Astrocyte (in vitro differentiated cells and primary cell): Measurements from ENCODE around the gene PLPPR1. TPM values are rescaled to one million over a fixed set of nuclear protein-coding genes. Genes with fewer than 3 reads are reported as not detected.

ENCODE experiments used
- DNase-seq: peaks from one replicate; pipeline ENCODE4 v3.0.0-alpha.2; 2010; ENCODE audit warnings: low read depth
- FAIRE-seq: peaks from 2 replicates; lab custom pipeline; 2011; peaks lifted over from hg19 to GRCh38; lab: Jason Lieb, UNC
- H2AFZ ChIP-seq: 2 replicates; pipeline ENCODE4 v1.6.0; 2012; ENCODE audit warnings: low read depth, low read length, inconsistent platforms
- H3K27ac ChIP-seq: 2 replicates; pipeline ENCODE4 v1.5.1; 2011; ENCODE audit warnings: low read depth, low read length, inconsistent platforms
- H3K27me3 ChIP-seq: 2 replicates; pipeline ENCODE4 v1.6.0; 2011; ENCODE audit warnings: low read length, inconsistent platforms; ENCODE audit not compliant: insufficient read depth
- H3K36me3 ChIP-seq: 2 replicates; pipeline ENCODE4 v1.5.1; 2011; ENCODE audit warnings: low read length, inconsistent platforms; ENCODE audit not compliant: insufficient read depth
- H3K4me1 ChIP-seq: 2 replicates; pipeline ENCODE4 v1.5.1; 2011; ENCODE audit warnings: low read length, inconsistent platforms; ENCODE audit not compliant: insufficient read depth
- H3K4me2 ChIP-seq: 2 replicates; pipeline ENCODE4 v1.6.0; 2012; ENCODE audit warnings: low read length, inconsistent platforms
- H3K4me3 ChIP-seq: 2 replicates; pipeline ENCODE4 v1.5.1; 2011; ENCODE audit warnings: low read depth, mild to moderate bottlenecking, low read length, inconsistent platforms; ENCODE audit not compliant: insufficient read depth
- H3K79me2 ChIP-seq: 2 replicates; pipeline ENCODE4 v1.6.0; 2012; ENCODE audit warnings: mild to moderate bottlenecking, low read length, inconsistent platforms; ENCODE audit not compliant: insufficient read depth
- H3K9ac ChIP-seq: 2 replicates; pipeline ENCODE4 v1.6.0; 2012; ENCODE audit warnings: mild to moderate bottlenecking, low read length, inconsistent platforms
- H3K9me3 ChIP-seq: 2 replicates; pipeline ENCODE4 v1.5.1; 2012; ENCODE audit warnings: low read depth, mild to moderate bottlenecking, low read length, inconsistent platforms; ENCODE audit not compliant: insufficient read depth
- H4K20me1 ChIP-seq: 2 replicates; pipeline ENCODE4 v1.6.0; 2012; ENCODE audit warnings: low read length, inconsistent platforms; ENCODE audit not compliant: insufficient read depth
- H3K27ac Mint-ChIP-seq: one replicate; pipeline ENCODE4 v1.8.0; 2021; ENCODE audit warnings: mild to moderate bottlenecking, mixed read lengths; ENCODE audit not compliant: unreplicated experiment
- H3K27me3 Mint-ChIP-seq: one replicate; pipeline ENCODE4 v1.8.0; 2021; ENCODE audit warnings: low read depth, mixed read lengths; ENCODE audit not compliant: unreplicated experiment
- H3K36me3 Mint-ChIP-seq: one replicate; pipeline ENCODE4 v1.8.0; 2021; ENCODE audit warnings: low read depth, mixed read lengths; ENCODE audit not compliant: unreplicated experiment
- H3K4me1 Mint-ChIP-seq: one replicate; pipeline ENCODE4 v1.8.0; 2021; ENCODE audit warnings: low read depth, mixed read lengths; ENCODE audit not compliant: unreplicated experiment
- H3K4me3 Mint-ChIP-seq: one replicate; pipeline ENCODE4 v1.8.0; 2021; ENCODE audit warnings: mild to moderate bottlenecking, moderate library complexity, mixed read lengths; ENCODE audit not compliant: unreplicated experiment
- H3K9me3 Mint-ChIP-seq: one replicate; pipeline ENCODE4 v1.8.0; 2021; ENCODE audit warnings: mild to moderate bottlenecking, mixed read lengths; ENCODE audit not compliant: unreplicated experiment
- CTCF ChIP-seq: IDR thresholded peaks from 2 replicates; pipeline ENCODE4 v1.5.1; 2011; ENCODE audit warnings: low read depth, mild to moderate bottlenecking, inconsistent platforms, low read length, moderate library complexity; ENCODE audit not compliant: insufficient read depth
- EZH2 ChIP-seq: IDR thresholded peaks from 2 replicates; pipeline ENCODE4 v1.6.1; 2012; ENCODE audit warnings: mild to moderate bottlenecking, low read length, inconsistent platforms; ENCODE audit not compliant: insufficient read depth
- total RNA-seq: library from RNA; stranded (reverse); gene quantifications from 2 replicates; pipeline ENCODE4 v1.2.1, GENCODE V29; 2021

PLPPR1 gene
- total RNA-seq, 1 donor from 2014 or later, result not detected

- Histone ChIP-seq H3K9me3 (no peaks in the 10 kb centered on the region), H3K4me3 (no peak overlapping the region), H3K9ac (no peak overlapping the region), H3K79me2 (no peaks in the 10 kb centered on the region), H3K4me1 (no peaks in the 10 kb centered on the region), H3K4me2 (no peak overlapping the region), H4K20me1 (no peaks in the 10 kb centered on the region), H3K36me3 (no peaks in the 10 kb centered on the region), H3K27ac (no peak overlapping the region), H2AFZ (no peak overlapping the region), H3K27me3 (no peaks in the 10 kb centered on the region)
- no peaks in the 10 kb centered on the region for H3K9me3 Mint-ChIP-seq
- H3K27me3 Mint-ChIP-seq, result no peaks in the 10 kb centered on the region
- no peaks in the 10 kb centered on the region for H3K36me3 Mint-ChIP-seq
- no peaks in the 10 kb centered on the region for H3K4me1 Mint-ChIP-seq
- TF ChIP-seq EZH2 (no peak), CTCF (no peak)
- H3K27ac Mint-ChIP-seq, result no peak overlapping the region
- FAIRE-seq (no peak), DNase-seq (no peak)
- H3K4me3 Mint-ChIP-seq, result no peak overlapping the region
Observed at GRCh38 chr9:101317735-101318134, 289.2 kb downstream of the PLPPR1 start.

GRCh38 chr9:101323129-101323528 lies 294.6 kb downstream of the PLPPR1 start:
- no peaks in the 10 kb centered on the region for H3K9me3 ChIP-seq
- no peak overlapping the region for H3K9ac ChIP-seq
- H3K4me3 Mint-ChIP-seq, result no peak overlapping the region
- DNase-seq (no peak), FAIRE-seq (no peak)
- H3K27ac ChIP-seq, result no peak overlapping the region
- no peak overlapping the region for H2AFZ ChIP-seq
- H3K27ac Mint-ChIP-seq, result no peak overlapping the region
- H3K79me2 ChIP-seq, result no peaks in the 10 kb centered on the region
- no peaks in the 10 kb centered on the region for H3K4me1 ChIP-seq
- H3K9me3 Mint-ChIP-seq, result peaks cover 6% of the 10 kb centered on the region
- H3K36me3 ChIP-seq, result no peaks in the 10 kb centered on the region
- peaks cover 7% of the 10 kb centered on the region for H3K4me1 Mint-ChIP-seq
- no peaks in the 10 kb centered on the region for H4K20me1 ChIP-seq
- H3K4me3 ChIP-seq, result no peak overlapping the region
- no peak overlapping the region for H3K4me2 ChIP-seq
- TF ChIP-seq CTCF, result no peak
- no peak for TF ChIP-seq EZH2
- no peaks in the 10 kb centered on the region for H3K27me3 Mint-ChIP-seq
- no peaks in the 10 kb centered on the region for H3K27me3 ChIP-seq
- H3K36me3 Mint-ChIP-seq, result no peaks in the 10 kb centered on the region

GRCh38 chr9:101324245-101324804 lies 295.8 kb downstream of the PLPPR1 start:
- DNase-seq, result no peak
- H3K9ac ChIP-seq, result no peak overlapping the region
- H3K9me3 Mint-ChIP-seq, result peaks cover 6% of the 10 kb centered on the region
- no peaks in the 10 kb centered on the region for H3K36me3 ChIP-seq
- no peak overlapping the region for H3K27ac Mint-ChIP-seq
- no peaks in the 10 kb centered on the region for H3K27me3 ChIP-seq
- H4K20me1 ChIP-seq, result no peaks in the 10 kb centered on the region
- no peaks in the 10 kb centered on the region for H3K27me3 Mint-ChIP-seq
- H3K79me2 ChIP-seq, result no peaks in the 10 kb centered on the region
- H3K4me3 ChIP-seq, result no peak overlapping the region
- no peak overlapping the region for H2AFZ ChIP-seq
- H3K4me2 ChIP-seq, result no peak overlapping the region
- H3K4me1 Mint-ChIP-seq, result peaks cover 7% of the 10 kb centered on the region
- TF ChIP-seq CTCF, result no peak
- no peak for TF ChIP-seq EZH2
- H3K4me3 Mint-ChIP-seq, result no peak overlapping the region
- no peaks in the 10 kb centered on the region for H3K36me3 Mint-ChIP-seq
- no peak overlapping the region for H3K27ac ChIP-seq
- no peaks in the 10 kb centered on the region for H3K9me3 ChIP-seq
- H3K4me1 ChIP-seq, result no peaks in the 10 kb centered on the region
- no peak for FAIRE-seq
